HG03571 (cell line): ENCODE results near the gene SH3BP4.

Source experiments
- ATAC-seq: cut with Tn5 transposase; IDR thresholded peaks from one replicate; pipeline ENCODE4 v1.9.1; 2021; ENCODE audit not compliant: unreplicated experiment

Gene SH3BP4

GRCh38 chr2:235086481-235087184 lies 134.8 kb downstream of the SH3BP4 start:
- ATAC-seq, result no peak

DNA sequence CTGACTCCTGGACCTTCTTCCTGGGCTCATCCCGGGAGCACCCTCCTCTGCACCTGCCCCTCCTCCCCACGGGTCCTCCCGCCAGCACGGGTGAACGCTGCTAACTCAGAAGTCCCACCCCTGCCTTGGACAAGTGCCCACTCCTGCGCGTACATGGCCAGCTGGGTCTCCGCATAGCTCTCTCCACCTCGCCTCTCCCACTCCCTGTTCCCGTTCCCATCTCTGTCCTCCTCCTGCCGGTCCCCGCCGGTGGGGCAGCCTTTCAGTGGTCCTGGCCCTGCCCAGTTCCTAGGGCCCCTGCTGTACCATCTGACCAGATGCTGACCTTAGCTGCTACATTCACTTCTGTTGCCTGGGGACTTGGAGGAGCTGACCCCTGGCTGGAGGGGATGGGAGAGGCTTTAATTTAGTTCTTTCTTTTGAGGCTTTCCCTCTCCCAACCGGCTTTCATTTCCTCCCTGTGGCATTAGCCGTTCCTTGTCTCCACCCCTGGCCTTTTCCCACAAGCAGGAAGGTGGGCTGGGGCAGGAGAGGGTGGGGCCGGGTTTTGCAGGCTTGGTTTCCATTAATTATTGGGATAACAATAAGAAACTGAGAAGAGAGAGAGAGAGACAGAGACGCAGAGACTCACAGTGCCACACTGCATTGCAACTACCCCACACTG lies 136.1 kb downstream of the SH3BP4 start:
- ATAC-seq, result no peak

DNA sequence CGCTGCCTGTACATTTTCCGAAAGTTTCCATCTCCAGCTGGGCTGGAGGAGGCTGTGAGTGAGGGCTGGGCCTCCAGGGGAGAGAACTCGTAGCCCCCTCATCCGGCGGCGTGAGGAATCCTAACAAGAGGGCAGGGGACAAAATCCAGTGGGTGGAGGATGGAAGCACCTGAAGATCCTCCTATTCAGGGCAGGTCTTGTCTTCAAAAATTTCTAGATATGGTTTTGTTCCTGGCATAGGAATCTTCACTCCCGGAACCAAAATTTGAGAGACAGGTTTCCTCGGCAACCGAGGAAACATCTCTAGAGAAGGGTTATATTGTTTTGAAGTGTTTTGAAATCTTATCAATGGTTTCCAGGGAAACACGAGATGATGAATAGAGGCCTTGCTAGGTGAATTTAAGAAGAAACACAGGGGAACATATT lies 136.7 kb downstream of the SH3BP4 start:
- ATAC-seq, result no peak

- no peak for ATAC-seq
These were observed 139.6 kb downstream of the SH3BP4 start for GRCh38 chr2:235091421-235091820.

DNA sequence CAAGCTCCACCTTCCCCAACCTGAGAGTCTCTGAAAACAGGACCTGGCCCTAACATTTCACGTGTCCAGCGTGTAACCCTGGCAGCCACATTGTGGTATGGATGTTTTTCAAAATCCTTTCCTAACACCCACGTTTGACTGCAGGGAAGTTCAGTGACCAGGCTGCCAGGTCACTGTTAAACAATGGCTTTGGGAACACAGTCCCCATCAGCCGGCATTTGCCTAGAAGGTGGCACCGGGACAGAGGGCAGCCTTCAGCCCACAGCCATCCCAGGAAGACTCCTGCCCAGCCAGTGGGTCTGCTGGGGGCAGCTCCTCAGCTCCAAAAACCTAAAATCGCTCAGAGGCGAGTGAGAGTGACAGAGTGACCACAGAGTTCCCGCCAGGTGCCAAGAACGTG lies 140.2 kb downstream of the SH3BP4 start:
- ATAC-seq, result no peak

DNA sequence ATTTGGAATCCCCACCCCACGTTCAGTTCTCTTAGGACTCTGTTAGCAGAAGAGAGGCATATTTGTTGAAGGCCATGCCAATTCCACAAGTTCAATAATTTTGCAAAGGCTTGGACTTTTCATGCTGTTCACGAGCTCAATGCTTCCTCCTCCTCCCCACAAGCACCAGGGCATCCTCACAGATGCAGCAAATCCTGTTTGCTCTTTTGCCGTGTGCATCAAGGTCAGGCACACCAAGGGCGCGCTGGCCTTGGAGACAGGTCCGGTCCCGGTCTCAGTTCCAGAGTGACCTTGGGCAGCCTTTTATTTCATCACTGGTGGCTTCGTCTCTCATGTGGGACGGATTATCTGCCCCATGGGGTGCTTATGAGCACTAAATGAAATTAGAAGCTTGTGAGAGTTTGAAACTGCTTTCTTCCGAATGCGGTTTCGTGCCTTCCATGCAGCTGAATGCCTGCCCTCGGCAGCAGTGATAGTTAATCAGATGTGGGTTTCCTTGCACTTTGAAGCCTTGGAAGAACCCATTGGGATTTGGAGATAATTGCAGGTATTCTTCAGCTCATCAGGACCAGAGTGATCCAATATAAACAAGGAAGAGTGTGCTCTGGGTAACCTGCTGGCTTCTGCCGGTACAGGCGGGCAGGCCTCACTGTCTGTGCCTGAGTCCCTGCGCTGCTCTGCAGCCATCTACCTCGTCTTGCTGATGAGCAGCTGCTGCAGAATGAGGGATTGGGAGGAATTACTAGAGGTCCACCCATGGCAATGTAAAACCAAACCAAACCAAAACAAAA lies 140.8 kb downstream of the SH3BP4 start:
- no peak for ATAC-seq

DNA sequence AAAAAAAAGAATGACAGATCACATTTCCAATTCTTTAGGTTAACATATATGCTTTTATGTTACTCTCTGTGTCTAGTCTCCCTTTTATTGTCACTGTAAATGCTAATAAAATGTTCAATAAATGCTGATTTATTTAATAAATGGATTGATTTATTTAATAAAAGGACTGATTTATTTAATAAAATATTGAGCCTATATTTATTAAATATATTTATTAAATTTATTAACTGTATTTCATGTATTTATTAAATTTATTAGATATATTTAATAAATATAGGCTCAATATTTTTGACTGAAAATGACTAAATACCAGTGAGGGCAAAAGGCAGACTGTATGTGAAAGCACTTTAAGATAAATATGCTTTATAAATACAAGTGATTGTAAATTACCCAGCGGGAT lies 142.6 kb downstream of the SH3BP4 start:
- ATAC-seq, result no peak

DNA sequence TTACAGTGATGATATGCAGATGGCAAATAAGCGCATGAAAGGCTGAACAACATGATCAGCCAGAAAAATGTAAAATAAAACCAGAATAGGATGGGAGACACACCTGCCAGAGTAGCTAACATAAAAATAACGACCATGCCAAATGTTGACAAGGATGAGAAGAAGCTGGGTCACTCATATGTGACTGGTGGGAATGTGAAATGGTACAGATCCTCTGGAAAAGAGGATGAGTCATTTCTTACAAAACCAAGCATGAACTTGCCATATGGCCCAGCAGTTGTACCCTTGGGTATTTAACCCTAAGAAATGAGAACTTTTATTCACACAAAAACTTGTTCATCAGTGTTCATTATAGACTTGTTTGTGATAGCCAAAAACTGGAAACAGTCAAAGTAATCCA lies 143.8 kb downstream of the SH3BP4 start:
- ATAC-seq, result no peak

- no peak for ATAC-seq
These were observed 144.6 kb downstream of the SH3BP4 start for GRCh38 chr2:235096447-235096846.

DNA sequence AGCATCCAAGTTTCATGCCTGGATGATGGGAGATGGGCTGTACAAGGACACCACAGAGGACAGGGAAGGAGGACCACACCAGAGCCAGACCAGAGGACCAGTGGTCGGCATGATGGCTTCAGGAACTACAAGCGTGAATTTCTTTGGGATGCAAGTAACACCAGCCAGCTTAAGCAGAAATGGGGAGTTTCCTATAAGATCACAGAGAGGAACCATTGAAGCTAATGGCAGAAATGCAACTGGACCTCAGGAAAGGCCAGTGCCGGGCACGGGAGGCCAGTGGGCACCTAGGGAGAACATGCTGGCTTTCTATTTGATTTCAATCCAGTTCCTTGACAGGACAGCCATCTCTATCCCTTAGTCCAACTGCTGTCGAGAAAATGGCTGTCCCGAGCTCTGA lies 145.4 kb downstream of the SH3BP4 start:
- ATAC-seq, result no peak

GRCh38 chr2:235098269-235098668 lies 146.5 kb downstream of the SH3BP4 start:
- ATAC-seq, result no peak

DNA sequence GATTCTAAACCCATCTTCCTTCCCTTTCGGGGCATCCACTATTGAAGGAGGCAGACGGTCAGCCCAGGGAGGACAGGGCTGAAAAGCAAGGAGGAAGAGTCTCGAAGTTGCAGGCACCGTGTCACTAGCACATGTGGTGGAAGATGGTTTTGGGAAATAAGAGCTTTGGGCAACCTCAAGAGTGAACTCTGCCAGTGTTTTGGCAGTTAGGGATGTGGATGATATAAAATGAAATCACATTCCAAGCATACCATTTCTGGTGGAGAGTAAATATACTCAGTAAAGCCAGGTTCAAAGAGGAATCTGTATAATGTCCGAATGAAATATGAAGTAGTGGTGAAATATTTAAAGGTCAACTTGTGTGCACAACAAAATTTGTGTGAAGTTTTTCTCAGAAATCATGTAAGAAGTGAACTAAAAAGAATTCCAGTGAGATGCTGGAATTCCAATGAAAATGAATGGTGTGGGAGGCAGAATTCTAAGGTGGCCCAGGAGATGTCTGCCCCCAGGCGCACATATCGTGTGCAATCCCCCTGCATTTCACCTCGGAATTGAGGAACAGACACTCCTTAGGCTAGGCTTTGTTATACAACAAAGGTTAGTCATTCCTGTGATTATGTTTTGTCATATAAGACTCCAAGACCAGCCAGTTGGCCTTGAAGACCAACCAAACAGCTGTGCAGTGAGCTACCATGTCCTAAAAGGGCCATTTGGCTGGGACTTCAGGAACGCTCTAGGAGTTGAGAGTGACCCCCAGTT lies 147.1 kb downstream of the SH3BP4 start:
- no peak for ATAC-seq

DNA sequence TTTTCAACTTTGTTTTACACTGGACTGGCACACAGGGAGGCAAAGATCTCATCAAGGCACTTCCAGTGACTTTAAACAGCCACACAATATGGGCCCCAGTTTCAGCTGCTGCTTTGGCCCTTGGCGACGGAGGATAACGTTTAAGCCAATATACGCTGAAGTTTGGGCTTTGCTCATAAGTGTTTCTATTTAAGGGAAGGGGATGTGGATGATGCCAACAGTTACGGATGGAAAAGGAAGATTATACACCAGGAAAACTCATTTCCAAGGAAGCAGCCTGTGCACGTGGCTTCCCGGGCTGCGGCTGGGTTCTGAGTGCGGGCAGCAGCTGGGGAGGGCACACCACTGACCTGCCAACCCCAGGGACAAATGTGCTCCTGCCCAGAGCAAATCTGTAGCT lies 151.1 kb downstream of the SH3BP4 start:
- no peak for ATAC-seq
